NCI-H2029 (cell line): ENCODE measurements around the gene CA6.
"Not testable (repeated sequence)": the region's sequence is repeated elsewhere in the genome, so short reads cannot be mapped to it uniquely, and the experiment has no call there.

Experiments used
- DNase-seq: peaks from one replicate; lab custom pipeline; 2025; lab: John Stamatoyannopoulos, UW

Gene CA6

DNA sequence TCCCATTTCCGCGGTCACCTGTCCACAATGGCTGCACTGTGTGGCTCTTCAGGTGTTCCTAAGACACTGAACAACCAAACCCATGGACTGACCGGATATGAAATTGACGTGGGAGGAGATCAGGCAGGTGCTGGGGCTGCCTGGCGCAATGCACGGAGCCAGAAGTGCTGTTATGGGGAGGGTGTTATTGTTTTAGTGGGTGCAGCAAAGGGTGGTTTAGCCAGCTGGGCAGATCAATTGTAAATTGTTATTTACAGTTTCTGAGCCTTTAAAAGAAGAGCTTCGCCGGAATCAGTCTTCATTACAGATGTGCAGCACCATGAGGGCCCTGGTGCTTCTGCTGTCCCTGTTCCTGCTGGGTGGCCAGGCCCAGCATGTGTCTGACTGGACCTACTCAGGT lies at the start of gene CA6:
TSS of gene CA6 (plus strand) at position 301 of the 400 bp plus-strand sequence. CDS start at position 320, 19 bp downstream.
- peak; percentile 18 for DNase-seq

DNA sequence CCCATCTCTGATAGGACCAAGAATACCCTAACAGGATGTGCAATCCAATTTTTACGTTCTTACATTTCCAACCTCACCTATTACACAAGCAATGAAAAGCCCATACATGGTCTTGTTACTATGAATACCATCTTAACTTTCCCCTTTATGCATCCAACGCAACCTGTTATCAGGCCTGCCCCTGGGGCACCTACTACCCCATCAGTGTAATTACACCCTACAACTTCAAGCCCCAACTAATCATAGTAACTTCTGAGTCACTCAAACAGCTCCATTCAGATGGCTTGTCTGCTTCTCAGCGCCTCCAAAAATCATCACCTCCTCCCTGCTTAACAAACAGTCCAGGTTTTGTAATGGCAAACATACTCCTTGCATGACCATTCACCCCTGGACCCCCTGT lies 48.9 kb upstream of the CA6 start:
- not testable (repeated sequence) for DNase-seq

DNA sequence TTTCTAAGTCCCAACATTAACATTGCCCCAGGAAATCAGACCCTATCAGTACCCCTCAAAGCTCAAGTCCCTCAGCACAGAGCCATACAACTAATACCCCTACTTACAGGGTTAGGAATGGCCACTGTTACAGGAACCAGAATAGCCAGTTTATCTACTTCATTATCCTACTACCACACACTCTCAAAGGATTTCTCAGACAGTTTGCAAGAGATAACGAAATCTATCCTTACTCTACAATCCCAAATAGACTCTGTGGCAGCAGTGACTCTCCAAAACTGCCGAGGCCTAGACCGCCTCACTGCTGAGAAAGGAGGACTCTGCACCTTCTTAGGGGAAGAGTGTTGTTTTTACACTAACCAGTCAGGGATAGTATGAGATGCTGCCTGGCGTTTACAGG lies 48.2 kb upstream of the CA6 start:
- DNase-seq, result not testable (repeated sequence)

DNA sequence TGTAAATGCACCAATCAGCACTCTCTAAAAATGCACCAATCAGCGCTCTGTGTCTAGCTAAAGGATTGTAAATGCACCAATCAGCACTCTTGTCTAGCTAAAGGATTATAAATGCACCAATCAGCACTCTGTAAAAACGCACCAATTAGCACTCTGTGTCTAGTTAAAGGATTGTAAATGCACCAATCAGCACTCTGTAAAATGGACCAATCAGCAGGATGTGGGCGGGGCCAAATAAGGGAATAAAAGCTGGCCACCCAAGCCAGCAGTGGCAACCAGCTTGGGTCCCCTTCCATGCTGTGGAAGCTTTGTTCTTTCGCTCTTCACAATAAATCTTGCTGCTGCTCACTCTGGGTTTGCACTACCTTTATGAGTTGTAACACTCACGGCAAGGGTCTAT lies 47.2 kb upstream of the CA6 start:
- not testable (repeated sequence) for DNase-seq

DNA sequence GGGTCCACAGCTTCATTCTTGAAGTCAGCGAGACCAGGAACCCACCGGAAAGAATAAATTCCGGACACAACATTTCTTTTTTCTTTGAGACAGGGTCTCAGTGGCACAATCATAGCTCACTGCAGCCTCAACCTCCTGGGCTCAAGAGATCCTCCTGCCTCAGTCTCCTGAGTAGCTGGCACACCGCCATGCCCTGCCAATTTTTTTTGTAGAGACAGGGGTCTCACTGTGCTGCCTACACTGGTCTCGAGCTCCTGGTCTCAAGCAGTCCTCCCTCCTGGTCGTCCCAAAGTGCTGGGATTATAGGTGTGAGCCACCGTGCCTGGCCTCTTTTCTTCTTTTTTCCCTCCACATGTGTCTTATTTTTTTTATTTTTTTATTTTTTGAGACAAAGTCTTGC lies 46.6 kb upstream of the CA6 start:
- DNase-seq, result no peak

DNA sequence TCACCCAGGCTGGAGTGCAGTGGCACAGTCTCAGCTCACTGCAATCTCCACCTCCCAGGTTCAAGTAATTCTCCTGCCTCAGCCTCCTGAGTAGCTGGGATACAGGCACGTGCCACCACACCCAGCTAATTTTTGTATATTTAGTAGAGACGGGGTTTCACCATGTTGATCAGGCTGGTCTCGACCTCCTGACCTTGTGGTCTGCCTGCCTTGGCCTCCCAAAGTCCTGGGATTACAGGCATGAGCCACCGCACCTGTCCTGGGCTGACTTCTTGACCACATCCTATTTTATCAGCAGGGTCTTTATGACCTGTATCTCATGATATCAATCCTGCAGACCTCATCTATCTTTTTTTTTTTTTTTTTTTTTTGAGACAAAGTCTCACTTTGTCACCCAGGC lies 45.0 kb upstream of the CA6 start:
- DNase-seq, result not testable (repeated sequence)

DNA sequence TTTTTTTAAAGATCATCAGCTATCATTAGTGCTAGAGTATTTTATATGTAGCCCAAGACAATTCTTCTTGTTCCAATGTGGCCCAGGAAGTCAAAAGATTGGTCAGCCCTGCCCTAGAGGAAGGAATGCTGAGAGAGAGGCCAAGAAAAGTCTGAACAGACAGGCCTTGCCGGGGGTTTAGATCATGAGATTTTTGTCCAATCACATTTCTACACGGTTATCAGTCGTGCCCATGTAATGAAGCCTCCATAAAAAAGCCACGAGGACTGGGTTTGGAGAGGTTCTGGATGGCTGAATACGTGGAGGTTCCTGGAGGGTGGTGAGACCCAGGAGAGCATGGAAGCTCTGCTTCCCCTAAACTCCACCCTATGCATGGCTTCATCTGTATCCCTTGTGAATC lies 42.9 kb upstream of the CA6 start:
- no peak for DNase-seq

DNA sequence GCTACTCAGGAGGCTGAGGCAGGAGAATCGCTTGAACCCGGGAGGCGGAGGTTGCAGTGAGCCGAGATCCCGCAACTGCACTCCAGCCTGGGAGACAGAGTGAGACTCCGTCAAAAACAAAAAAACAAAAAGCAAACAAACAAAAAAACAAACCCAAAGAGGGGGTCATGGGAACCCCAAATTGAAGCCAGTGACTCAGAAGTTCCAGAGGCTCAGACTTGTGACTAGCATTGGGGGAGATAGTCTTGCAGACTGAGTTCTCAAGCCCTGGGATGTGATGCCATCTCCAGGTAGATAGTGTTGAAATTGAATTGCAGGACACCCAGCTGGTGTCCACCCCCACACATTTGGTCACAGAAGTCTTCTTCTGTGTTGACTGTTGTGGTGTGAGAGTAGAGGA lies 42.3 kb upstream of the CA6 start:
- DNase-seq, result no peak

DNA sequence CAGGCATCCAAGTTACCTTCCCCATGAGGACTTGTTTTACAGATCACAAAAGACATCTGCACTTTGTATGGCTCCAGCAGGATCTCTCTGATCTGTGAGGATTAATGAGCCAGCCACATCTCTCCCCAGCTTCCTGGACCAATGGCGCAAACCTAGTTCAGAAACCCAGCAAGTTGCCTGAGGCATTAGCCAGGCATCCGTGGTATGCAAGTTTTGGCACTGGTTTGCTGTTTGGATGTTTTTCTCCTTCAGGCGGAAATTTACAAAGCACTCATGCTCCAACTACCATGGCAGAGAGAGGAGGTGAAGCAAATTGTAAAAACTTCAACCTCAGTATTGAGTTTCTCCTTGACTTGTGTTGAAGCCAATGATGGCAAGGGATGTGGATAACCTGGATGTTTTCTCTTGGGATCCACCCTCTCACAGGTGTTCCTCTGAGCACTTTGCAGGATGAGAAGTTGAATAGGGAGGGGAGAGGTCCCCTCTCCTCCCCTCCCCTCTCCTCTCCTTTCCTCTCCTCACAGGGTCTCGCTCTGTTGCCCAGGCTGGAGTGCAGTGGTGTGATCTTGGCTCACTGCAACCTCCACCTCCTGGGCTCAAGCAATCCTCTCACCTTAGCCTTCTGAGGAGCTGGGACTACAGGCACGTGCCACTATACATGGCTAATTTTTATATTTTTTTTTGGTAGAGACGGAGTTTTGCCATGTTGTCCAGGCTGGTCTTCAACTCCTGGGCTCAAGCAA lies 41.6 kb upstream of the CA6 start:
- DNase-seq, result no peak

DNA sequence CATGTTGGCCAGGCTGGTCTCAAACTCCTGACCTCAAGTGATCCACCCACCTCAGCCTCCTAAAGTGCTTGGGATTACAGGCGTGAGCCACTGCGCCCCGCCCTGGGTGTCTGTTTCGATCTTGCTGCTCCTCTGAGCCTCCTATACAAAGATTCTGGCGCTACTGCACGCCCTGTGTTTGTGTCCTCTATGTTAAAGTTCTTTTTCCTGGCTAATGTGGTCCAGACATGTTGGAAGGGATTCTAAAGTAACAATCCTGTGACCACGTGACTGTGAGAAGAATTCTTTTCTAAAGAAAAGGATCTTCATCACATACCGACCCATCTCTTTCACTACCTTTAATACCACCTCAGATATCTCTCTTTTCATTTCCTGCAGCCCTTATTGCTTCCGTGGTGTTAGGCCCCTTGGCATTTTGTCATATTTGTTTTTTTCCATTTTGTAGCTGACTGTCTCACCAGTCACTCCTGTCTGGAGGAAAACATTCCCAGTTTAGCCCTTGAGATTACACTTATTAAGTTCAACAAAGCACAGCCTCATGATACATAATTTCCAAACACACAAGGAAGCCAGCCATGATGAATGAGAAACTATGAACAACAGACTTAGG lies 40.0 kb upstream of the CA6 start:
- DNase-seq, result no peak

DNA sequence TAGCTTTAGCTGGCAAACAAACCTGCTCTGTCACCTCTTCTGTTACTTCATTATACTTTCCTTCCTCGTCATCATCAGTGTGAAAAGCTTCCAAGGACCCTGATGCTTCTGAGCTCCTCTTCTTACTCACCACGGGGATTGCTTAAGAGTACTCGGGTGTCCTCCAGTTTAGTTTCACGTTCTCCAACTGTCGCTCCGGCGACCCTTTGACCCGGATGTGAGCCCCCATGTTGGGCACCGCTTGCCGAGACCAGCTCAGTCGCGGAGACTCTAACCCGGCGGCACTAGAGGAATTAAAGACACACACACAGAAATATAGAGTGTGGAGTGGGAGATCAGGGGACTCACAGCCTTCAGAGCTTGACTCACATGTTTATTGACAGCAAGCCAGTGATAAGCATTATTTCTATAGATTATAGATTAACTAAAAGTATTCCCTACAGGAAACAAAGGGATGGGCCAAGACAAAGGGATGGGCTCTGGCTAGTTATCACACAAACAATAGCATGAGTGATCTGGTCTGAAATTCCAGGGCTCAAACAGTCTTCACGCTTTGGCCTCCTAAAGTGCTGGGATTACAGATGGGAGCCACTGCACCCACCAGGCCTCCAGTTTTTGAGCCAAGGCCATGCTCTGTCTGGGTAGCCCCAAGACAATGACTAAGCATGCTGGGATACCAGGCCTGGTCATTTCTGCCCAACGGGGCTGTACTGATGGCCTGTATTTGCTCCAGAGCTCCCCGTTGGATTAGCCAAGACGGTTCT lies 37.1 kb upstream of the CA6 start:
- no peak for DNase-seq

DNA sequence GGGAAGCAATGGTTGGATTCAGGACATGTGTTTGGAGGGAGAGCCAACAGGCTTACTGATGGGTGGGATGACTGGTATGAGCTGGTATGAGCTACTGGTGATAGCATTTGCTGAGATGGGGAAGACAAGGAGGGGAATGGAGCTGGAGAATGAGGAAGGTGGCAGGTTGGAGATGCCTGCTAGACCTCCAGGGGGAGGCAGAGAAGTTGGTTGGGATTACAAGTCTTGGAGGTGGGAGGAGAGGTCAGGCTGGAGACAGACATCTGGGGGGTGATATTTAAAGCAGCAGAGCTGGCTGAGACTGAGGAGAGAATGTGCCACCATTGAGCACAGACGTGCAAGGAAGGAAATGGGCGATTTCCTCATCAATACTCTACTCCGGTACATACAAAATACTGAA lies 35.3 kb upstream of the CA6 start:
- no peak for DNase-seq

DNA sequence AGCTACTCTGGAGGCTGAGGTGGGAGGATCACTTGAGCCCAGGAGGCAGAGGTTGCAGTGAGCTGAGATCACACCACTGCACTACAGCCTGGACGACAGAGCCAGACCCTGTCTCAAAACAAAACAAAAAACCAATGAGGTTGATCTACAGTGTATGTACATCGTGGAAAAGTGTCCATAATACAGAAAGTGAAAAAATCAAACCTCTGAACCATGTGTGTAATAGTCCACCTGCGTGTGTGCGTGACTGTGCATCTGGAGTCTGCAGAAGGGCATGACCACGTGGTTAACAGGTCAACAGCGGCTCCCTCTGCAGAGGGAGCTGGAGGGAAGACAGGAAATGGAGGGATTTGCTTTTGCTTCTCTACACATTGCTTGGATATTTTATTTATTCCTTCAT lies 34.8 kb upstream of the CA6 start:
- DNase-seq, result peak; percentile 9

DNA sequence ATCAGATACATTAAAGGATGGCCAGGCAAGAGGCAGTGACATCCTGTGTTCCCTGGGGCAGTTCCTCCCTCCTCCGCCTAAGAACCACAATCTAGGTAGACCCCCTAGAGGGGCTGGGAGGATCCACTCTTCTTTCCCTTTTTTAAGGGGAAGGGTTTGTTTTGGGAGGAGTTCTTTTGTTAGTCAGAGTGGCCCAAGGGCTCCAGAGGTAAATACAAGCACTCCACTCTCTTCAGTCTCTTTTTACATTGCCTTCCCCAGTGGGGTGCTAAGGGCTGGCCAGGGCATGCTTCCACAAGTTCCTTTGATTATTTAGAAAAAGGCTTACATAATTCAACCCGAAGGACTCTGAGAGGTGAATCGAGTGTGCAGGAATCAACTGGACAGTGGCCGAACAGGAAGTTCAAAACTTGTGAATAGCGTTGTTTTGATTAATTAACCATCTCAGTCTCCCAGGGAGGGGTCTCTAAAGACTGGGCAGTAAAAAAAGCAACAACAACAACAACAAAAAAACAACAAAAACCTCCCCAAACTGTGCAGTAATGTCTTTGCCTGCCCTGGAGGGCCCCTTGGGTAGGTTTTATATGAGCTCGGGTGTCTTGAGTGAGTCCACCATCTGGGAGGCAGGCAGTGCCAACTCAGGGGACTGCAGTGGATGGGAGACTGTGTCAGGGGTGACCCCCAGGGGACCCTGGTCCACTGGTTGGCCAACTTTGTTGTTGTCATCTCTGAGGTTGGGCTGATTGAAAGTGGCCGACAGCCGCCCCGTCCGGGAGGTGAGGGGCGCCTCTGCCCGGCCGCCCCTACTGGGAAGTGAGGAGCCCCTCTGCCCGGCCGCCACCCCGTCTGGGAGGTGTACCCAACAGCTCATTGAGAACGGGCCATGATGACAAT lies 34.0 kb upstream of the CA6 start:
- no peak for DNase-seq

DNA sequence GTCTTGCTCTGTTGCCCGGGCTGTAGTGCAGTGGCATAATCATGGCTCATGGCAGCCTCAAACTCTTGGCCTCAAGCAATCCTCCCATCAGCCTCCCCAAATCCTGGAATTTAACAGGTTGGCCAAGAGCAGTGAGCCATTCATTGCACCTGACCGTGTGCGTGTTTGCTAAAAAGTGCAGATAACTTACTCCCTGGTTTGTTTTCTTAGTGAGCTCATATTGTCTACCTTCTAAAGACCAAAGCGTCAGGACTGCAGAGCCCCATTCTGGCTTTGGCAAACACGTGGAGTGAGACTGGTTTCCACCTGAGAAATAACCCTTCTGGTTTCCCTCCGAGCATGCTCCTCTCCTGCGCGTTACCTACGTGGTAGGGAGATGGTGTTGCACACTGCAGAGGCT lies 32.2 kb upstream of the CA6 start:
- no peak for DNase-seq

DNA sequence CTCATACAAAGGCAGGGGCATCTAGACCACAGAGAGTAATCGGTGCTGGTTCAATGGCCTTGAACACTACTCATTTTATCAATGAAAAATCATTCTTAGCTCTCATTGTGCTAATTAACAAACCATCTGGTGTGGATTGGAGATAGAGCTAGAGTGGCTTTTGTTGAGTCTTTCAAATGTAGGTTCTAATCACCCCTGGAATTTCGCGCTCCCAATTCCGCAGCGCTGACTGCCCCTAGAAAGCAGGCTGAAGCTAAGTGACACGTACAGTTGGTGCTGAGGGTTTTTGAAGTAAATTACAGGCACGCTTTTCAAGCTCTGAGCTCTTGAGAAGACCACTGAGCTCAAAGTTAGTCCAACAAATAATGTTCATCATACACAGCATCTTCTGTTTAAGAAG lies 31.2 kb upstream of the CA6 start:
- DNase-seq, result no peak

DNA sequence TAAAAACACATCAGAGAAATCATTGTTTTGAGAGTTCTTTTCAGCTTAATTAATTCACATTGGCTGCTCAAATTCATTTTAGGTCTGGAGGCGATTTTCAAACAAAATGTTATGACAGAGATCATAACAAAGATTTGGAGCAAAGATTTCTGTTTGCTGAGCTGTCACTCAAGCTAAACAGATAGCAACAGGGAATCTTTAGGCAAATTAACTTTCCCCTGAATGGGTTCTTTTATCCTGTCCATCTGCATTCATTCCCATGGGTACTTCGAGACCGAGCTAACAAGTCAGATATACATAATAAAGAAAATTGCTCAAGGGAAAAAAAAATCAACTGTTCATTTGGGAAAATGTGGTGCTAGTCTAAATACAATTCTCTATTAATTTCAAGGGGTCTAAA lies 30.2 kb upstream of the CA6 start:
- no peak for DNase-seq

DNA sequence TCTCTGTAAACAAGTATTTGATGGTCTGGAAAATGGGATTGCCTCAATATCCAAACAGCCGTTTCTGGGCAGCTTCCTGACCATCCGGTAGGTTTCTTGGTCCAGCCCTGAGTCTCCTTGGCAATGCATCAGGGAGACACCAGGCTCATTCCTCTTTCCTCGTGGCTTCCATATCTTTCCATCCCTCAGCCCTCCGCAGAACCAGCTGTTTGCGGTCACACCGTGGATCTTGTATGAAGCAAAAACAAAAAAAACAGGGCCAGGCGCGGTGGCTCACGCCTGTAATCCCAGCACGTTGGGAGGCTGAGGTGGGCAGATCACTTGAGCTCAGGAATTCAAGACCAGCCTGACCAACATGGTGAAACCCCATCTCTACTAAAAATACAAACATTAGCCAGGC lies 28.1 kb upstream of the CA6 start:
- not testable (repeated sequence) for DNase-seq

DNA sequence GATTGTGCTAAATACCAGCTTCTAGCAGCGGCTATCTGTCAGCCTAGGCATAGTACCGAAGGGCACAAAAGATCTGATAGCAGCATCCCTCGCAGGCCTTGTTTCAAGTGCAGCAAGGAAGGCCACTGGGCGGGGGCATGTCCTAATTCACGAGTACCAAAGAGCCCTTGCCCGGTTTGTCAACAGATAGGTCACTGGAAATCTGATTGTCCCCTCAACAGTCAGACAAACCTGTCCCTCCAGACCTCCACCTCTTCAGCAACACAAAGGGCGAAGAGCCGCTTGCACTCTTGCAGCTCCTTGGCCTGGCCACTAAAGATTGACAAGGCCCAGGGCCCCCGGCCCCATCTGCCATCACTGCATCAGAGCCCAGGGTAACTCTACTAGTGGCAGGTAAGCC lies 22.7 kb upstream of the CA6 start:
- no peak for DNase-seq

DNA sequence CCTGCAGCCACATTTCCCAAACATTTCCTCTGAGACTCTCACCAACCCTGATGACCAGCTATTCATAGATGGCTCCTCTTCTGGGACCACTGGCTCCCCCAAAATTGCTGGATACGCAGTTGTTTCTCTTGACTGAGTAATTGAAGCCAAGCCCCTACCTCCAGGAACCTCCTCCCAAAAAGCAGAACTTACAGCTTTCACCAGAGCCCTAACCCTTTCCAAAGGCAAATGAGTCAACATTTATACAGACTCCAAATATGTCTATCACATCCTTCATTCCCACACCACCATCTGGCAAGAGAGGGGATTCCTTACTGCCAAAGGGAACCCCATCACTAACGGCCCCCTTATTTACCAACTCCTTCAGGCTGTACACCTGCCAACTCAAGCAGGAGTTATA lies 20.3 kb upstream of the CA6 start:
- DNase-seq, result peak; percentile 34

DNA sequence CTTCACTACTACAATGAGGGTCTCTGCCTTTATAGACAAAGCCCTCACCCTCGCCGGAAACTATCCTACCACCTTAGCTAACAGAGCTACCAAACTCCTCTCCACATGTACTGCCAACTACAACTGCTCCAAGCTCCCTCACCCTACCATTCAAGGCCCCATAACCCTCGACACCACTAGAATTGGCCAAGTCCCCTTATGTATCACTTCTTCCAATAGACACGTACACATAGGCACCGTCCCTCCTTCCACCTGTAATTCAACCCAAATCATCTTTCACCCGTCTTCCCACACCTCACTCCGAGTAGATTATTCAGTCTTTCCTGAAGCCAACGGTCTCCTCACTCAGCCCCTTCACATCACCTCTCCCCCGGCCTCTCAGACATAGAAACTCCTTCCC lies 19.7 kb upstream of the CA6 start:
- DNase-seq, result no peak
